HEK293 (cell line): ENCODE measurements around the gene PRPF8.
A peak's percentile ranks its signal among the peaks of the same experiment; 100 is the strongest.

Source experiments
- CTCF ChIA-PET: fragments of 350-600 bp; formaldehyde crosslinking; extraction: SDS; loops from one replicate; lab custom pipeline; 2021; ENCODE audit warnings: antibody characterized with exemption; lab: Yijun Ruan, JAX
- POLR2A ChIA-PET: fragments of 300-600 bp; formaldehyde crosslinking; extraction: SDS; loops from one replicate; lab custom pipeline; 2020; ENCODE audit warnings: antibody characterized with exemption, inconsistent platforms; lab: Yijun Ruan, JAX
- H3K27ac ChIP-seq: fragments of 200-500 bp; sonication (Bioruptor generic); 2 replicates; pipeline ENCODE4 v1.5.1; 2014; ENCODE audit warnings: low read depth, low read length, control low read depth, inconsistent platforms; ENCODE audit errors: extremely low read depth
- H3K36me3 ChIP-seq, 2 experiments: fragments of 200-500 bp in 1 of 2; sonication (Bioruptor generic) in 1 of 2; 1 replicate in 1 of 2; 2 replicates in 1 of 2; pipeline ENCODE4 v1.5.1; 2014 to 2017; ENCODE audit warnings: inconsistent platforms in 2 of 2, low read length in 2 of 2; ENCODE audit not compliant: control insufficient read depth in 2 of 2, insufficient read depth in 1 of 2
- H3K4me1 ChIP-seq: fragments of 200-500 bp; sonication (Bioruptor generic); 2 replicates; pipeline ENCODE4 v1.5.1; 2014; ENCODE audit warnings: mild to moderate bottlenecking, low read length, inconsistent platforms; ENCODE audit not compliant: control insufficient read depth, insufficient read depth
- H3K4me3 ChIP-seq: 2 replicates; pipeline ENCODE4 v1.5.1; 2011; ENCODE audit warnings: low read depth, mild to moderate bottlenecking, control low read depth, low read length, moderate library complexity
- H3K9me3 ChIP-seq: fragments of 200-500 bp; sonication (Bioruptor generic); 2 replicates; pipeline ENCODE4 v1.5.1; 2014; ENCODE audit warnings: low read depth, low read length, inconsistent platforms; ENCODE audit not compliant: control insufficient read depth, insufficient read depth
- AEBP2 ChIP-seq: fragments of 450-650 bp; formaldehyde crosslinking; IDR thresholded peaks from 2 replicates; pipeline ENCODE4 v1.5.1; 2016; ENCODE audit warnings: missing biosample characterization, missing genetic modification characterization, borderline replicate concordance
- HOXD13 ChIP-seq: sonication (generic); formaldehyde crosslinking; IDR thresholded peaks from 2 replicates; pipeline ENCODE4 v1.8.0; 2022; ENCODE audit warnings: missing genetic modification reagents, borderline replicate concordance
- IKZF3 ChIP-seq: fragments of 450-650 bp; IDR thresholded peaks from 2 replicates; pipeline ENCODE4 v1.5.0; 2018; ENCODE audit warnings: missing biosample characterization, mild to moderate bottlenecking, missing genetic modification characterization, moderate library complexity
- KLF7 ChIP-seq: fragments of 450-650 bp; formaldehyde crosslinking; IDR thresholded peaks from 2 replicates; pipeline ENCODE4 v1.5.1; 2016; ENCODE audit warnings: missing biosample characterization, missing genetic modification characterization, borderline replicate concordance
- MYNN ChIP-seq: fragments of 450-650 bp; formaldehyde crosslinking; IDR thresholded peaks from 2 replicates; pipeline ENCODE4 v1.5.1; 2016; ENCODE audit warnings: missing biosample characterization, missing genetic modification characterization, borderline replicate concordance
- REST ChIP-seq: fragments of 450-650 bp; formaldehyde crosslinking; IDR thresholded peaks from 2 replicates; pipeline ENCODE4 v1.5.1; 2016; ENCODE audit warnings: missing biosample characterization, missing genetic modification characterization
- SCRT2 ChIP-seq: fragments of 450-650 bp; formaldehyde crosslinking; IDR thresholded peaks from 2 replicates; pipeline ENCODE4 v1.5.1; 2016; ENCODE audit warnings: missing biosample characterization, missing genetic modification characterization
- SETDB1 ChIP-seq: IDR thresholded peaks from one replicate; pipeline ENCODE4 v1.6.1; 2017; ENCODE audit warnings: mild to moderate bottlenecking, low read length, moderate library complexity, mixed read lengths; ENCODE audit not compliant: insufficient read length
- ZBTB10 ChIP-seq: fragments of 450-650 bp; formaldehyde crosslinking; IDR thresholded peaks from 2 replicates; pipeline ENCODE4 v1.5.1; 2016; ENCODE audit warnings: missing biosample characterization, missing genetic modification characterization
- ZBTB48 ChIP-seq: fragments of 450-650 bp; formaldehyde crosslinking; IDR thresholded peaks from 2 replicates; pipeline ENCODE4 v1.5.1; 2016; ENCODE audit warnings: missing biosample characterization, missing genetic modification characterization
- ZBTB7A ChIP-seq: fragments of 450-650 bp; formaldehyde crosslinking; IDR thresholded peaks from 2 replicates; pipeline ENCODE4 v1.5.1; 2016; ENCODE audit warnings: low read depth, missing biosample characterization, missing genetic modification characterization
- ZFP69B ChIP-seq: fragments of 450-650 bp; formaldehyde crosslinking; IDR thresholded peaks from 2 replicates; pipeline ENCODE4 v1.5.1; 2016; ENCODE audit warnings: missing biosample characterization, missing genetic modification characterization
- ZNF133 ChIP-seq: fragments of 450-650 bp; formaldehyde crosslinking; IDR thresholded peaks from 2 replicates; pipeline ENCODE4 v1.5.1; 2016; ENCODE audit warnings: missing biosample characterization, missing genetic modification characterization
- ZNF157 ChIP-seq: fragments of 450-650 bp; formaldehyde crosslinking; IDR thresholded peaks from 2 replicates; pipeline ENCODE4 v1.5.1; 2016; ENCODE audit warnings: missing biosample characterization, missing genetic modification characterization
- ZNF19 ChIP-seq: fragments of 450-650 bp; formaldehyde crosslinking; IDR thresholded peaks from 2 replicates; pipeline ENCODE4; 2016; ENCODE audit warnings: missing biosample characterization, missing genetic modification characterization, low read depth
- ZNF292 ChIP-seq: fragments of 450-650 bp; formaldehyde crosslinking; IDR thresholded peaks from 2 replicates; pipeline ENCODE4 v1.5.1; 2016; ENCODE audit warnings: low read depth, missing biosample characterization, missing genetic modification characterization, borderline replicate concordance
- ZNF354C ChIP-seq: fragments of 450-650 bp; formaldehyde crosslinking; IDR thresholded peaks from 2 replicates; pipeline ENCODE4 v1.5.1; 2016; ENCODE audit warnings: missing biosample characterization, missing genetic modification characterization, low read depth, borderline replicate concordance
- ZNF558 ChIP-seq: fragments of 450-650 bp; formaldehyde crosslinking; IDR thresholded peaks from 2 replicates; pipeline ENCODE4 v1.5.1; 2016; ENCODE audit warnings: missing biosample characterization, missing genetic modification characterization
- ZNF610 ChIP-seq: fragments of 450-650 bp; formaldehyde crosslinking; IDR thresholded peaks from 2 replicates; pipeline ENCODE4 v1.5.1; 2016; ENCODE audit warnings: missing biosample characterization, missing genetic modification characterization, borderline replicate concordance
- ZNF701 ChIP-seq: fragments of 450-650 bp; formaldehyde crosslinking; IDR thresholded peaks from 2 replicates; pipeline ENCODE4 v1.5.1; 2016; ENCODE audit warnings: missing biosample characterization, missing genetic modification characterization
- ZNF76 ChIP-seq: fragments of 450-650 bp; formaldehyde crosslinking; IDR thresholded peaks from 2 replicates; pipeline ENCODE4; 2016; ENCODE audit warnings: low read depth, missing biosample characterization, missing genetic modification characterization, borderline replicate concordance
- ZNF776 ChIP-seq: fragments of 450-650 bp; formaldehyde crosslinking; IDR thresholded peaks from 2 replicates; pipeline ENCODE4 v1.5.0; 2017; ENCODE audit warnings: missing biosample characterization, missing genetic modification characterization, borderline replicate concordance
- ZNF792 ChIP-seq: fragments of 450-650 bp; formaldehyde crosslinking; IDR thresholded peaks from 2 replicates; pipeline ENCODE4 v1.5.1; 2016; ENCODE audit warnings: missing biosample characterization, missing genetic modification characterization
- TF ChIP-seq, protein P1 (sequence below): fragments of 450-650 bp; formaldehyde crosslinking; IDR thresholded peaks from 2 replicates; pipeline ENCODE4 v1.5.1; 2017; ENCODE audit warnings: missing biosample characterization, missing genetic modification characterization

PRPF8 gene

GRCh38 chr17:1732833-1733321 lies 48.2 kb upstream of the PRPF8 start (continued):
- TF ChIP-seq REST (tag by site-specific recombination) (no peak), ZNF19 (tag by site-specific recombination) (no peak), HOXD13 (CRISPR knock-in tag) (no peak), ZNF76 (tag by site-specific recombination) (no peak), ZNF701 (tag by site-specific recombination) (no peak), ZBTB7A (no peak)
- TF ChIP-seq, all 188 proteins: peak for 0

DNA sequence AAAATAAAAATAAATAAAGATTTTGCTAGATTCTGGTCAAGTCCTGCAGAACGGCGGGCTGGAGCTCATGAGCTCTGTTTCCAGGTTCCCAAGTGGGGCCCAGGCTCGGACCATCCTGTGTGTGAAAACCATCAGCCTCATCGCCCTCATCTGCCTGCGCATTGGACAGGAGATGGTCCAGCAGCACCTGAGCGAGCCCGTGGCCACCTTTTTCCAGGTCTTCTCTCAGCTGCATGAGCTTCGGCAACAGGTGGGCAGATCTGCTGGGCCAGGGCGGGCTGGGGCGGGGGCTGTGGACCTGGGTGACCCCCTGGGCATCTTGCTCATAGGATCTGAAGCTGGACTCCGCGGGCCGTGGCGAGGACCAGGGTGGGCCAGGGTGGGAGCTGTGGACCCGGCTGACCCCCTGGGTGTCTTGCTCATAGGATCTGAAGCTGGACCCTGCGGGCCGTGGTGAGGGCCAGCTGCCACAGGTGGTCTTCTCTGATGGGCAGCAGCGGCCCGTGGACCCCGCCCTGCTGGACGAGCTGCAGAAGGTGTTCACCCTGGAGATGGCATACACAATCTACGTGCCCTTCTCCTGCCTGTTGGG lies 47.7 kb upstream of the PRPF8 start:
- ChIA-PET CTCF (interaction anchor here (0.9 to 1.2 kb wide), 4 partner anchors 10 to 52 kb away, joined by 3 read pairs; no protein-coding TSS in a partner anchor), POLR2A (interaction anchor here (0.5 to 2.5 kb wide), 2 partner anchors 16 to 121 kb away, joined by 5 to 14 read pairs; no protein-coding TSS in a partner anchor)
- Histone ChIP-seq H3K4me1 (no peaks in the 10 kb centered on the region), H3K4me3 (no peak overlapping the region), H3K9me3 (no peaks in the 10 kb centered on the region), H3K27ac (no peak overlapping the region), H3K36me3 (peaks cover 0 to 28% of the 10 kb centered on the region in 2 experiments; a peak in 2 of 3 replicates)
- TF ChIP-seq ZNF157 (tag by site-specific recombination), result no peak
- peak; percentile 78 for TF ChIP-seq SCRT2

- no peak overlapping the region for H3K4me3 ChIP-seq
- no peaks in the 10 kb centered on the region for H3K9me3 ChIP-seq
- no peak overlapping the region for H3K27ac ChIP-seq
- peaks cover 0 to 34% of the 10 kb centered on the region in 2 experiments; a peak in 2 of 3 replicates for H3K36me3 ChIP-seq
- TF ChIP-seq, protein P1, sequence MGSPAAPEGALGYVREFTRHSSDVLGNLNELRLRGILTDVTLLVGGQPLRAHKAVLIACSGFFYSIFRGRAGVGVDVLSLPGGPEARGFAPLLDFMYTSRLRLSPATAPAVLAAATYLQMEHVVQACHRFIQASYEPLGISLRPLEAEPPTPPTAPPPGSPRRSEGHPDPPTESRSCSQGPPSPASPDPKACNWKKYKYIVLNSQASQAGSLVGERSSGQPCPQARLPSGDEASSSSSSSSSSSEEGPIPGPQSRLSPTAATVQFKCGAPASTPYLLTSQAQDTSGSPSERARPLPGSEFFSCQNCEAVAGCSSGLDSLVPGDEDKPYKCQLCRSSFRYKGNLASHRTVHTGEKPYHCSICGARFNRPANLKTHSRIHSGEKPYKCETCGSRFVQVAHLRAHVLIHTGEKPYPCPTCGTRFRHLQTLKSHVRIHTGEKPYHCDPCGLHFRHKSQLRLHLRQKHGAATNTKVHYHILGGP (tag by site-specific recombination), result no peak
- TF ChIP-seq MYNN (tag by site-specific recombination) (no peak), ZNF292 (no peak), ZNF610 (no peak), KLF7 (tag by site-specific recombination) (no peak), ZBTB48 (tag by site-specific recombination) (no peak), ZNF133 (tag by site-specific recombination) (no peak), ZNF776 (no peak), ZFP69B (tag by site-specific recombination) (no peak), SETDB1 (no peak), IKZF3 (tag by site-specific recombination) (no peak), ZNF558 (no peak), AEBP2 (tag by site-specific recombination) (no peak), ZNF792 (no peak), ZNF354C (tag by site-specific recombination) (no peak), ZBTB10 (tag by site-specific recombination) (no peak)
- POLR2A ChIA-PET, result interaction anchor here (1.3 kb wide), 1 partner anchor 39 kb away, joined by 5 read pairs; no protein-coding TSS in a partner anchor
- CTCF ChIA-PET, result interaction anchor here (0.7 to 1.2 kb wide), 2 partner anchors 9 to 10 kb away, joined by 3 to 5 read pairs; no protein-coding TSS in a partner anchor
- H3K4me1 ChIP-seq, result no peaks in the 10 kb centered on the region
Observed at GRCh38 chr17:1731194-1731506, 46.5 kb upstream of the PRPF8 start.
